LoVo (cell line): Measurements from ENCODE around the gene LIMS1.
"Not testable (repeated sequence)": the region's sequence is repeated elsewhere in the genome, so short reads cannot be mapped to it uniquely, and the experiment has no call there.

ENCODE experiments used
- DNase-seq: peaks from one replicate; pipeline ENCODE4 v3.0.0-alpha.2; 2016; ENCODE audit warnings: low spot score

LIMS1 gene

GRCh38 chr2:108664979-108665378 is 130.7 kb downstream of the LIMS1 start:
- not testable (repeated sequence) for DNase-seq

GRCh38 chr2:108665975-108666374 is 131.7 kb downstream of the LIMS1 start:
- DNase-seq, result not testable (repeated sequence)

GRCh38 chr2:108667140-108667539 is 132.9 kb downstream of the LIMS1 start:
- not testable (repeated sequence) for DNase-seq

- DNase-seq, result not testable (repeated sequence)
Observed at GRCh38 chr2:108670282-108670681, 136.0 kb downstream of the LIMS1 start.

- not testable (repeated sequence) for DNase-seq
Observed at GRCh38 chr2:108672200-108672805, 138.0 kb downstream of the LIMS1 start.

- not testable (repeated sequence) for DNase-seq
Observed at GRCh38 chr2:108676522-108676921, 142.3 kb downstream of the LIMS1 start.

- not testable (repeated sequence) for DNase-seq
Observed at GRCh38 chr2:108677239-108677744, 143.0 kb downstream of the LIMS1 start.

GRCh38 chr2:108678198-108678651 is 144.0 kb downstream of the LIMS1 start:
- not testable (repeated sequence) for DNase-seq

GRCh38 chr2:108680805-108681204 is 146.5 kb downstream of the LIMS1 start:
- DNase-seq, result not testable (repeated sequence)

- DNase-seq, result not testable (repeated sequence)
Observed at GRCh38 chr2:108688818-108689756, 154.8 kb downstream of the LIMS1 start.

GRCh38 chr2:108690001-108690400 is 155.7 kb downstream of the LIMS1 start:
- DNase-seq, result not testable (repeated sequence)

GRCh38 chr2:108691447-108691846 is 157.2 kb downstream of the LIMS1 start:
- DNase-seq, result no peak

GRCh38 chr2:108701208-108701607 is 166.9 kb downstream of the LIMS1 start:
- peak; percentile 19 for DNase-seq

- DNase-seq, result no peak
Observed at GRCh38 chr2:108701806-108702205, 167.5 kb downstream of the LIMS1 start.

GRCh38 chr2:108704871-108705270 is 170.6 kb downstream of the LIMS1 start:
- DNase-seq, result no peak

GRCh38 chr2:108707300-108707699 is 173.0 kb downstream of the LIMS1 start:
- DNase-seq, result no peak

- DNase-seq, result not testable (repeated sequence)
Observed at GRCh38 chr2:108716971-108717370, 182.7 kb downstream of the LIMS1 start.

- peak; percentile 95 for DNase-seq
Observed at GRCh38 chr2:108719149-108720044, 185.1 kb downstream of the LIMS1 start, which contains the start of gene RANBP2. TSS of gene RANBP2 (plus strand) at chr2:108719482. CDS start at chr2:108719607, 125 bp downstream.

GRCh38 chr2:108726048-108726447 is 191.8 kb downstream of the LIMS1 start:
- DNase-seq, result not testable (repeated sequence)

- DNase-seq, result not testable (repeated sequence)
Observed at GRCh38 chr2:108734656-108735055, 200.4 kb downstream of the LIMS1 start.
